ENCODE measurements around the gene NUP210L.

DNA sequence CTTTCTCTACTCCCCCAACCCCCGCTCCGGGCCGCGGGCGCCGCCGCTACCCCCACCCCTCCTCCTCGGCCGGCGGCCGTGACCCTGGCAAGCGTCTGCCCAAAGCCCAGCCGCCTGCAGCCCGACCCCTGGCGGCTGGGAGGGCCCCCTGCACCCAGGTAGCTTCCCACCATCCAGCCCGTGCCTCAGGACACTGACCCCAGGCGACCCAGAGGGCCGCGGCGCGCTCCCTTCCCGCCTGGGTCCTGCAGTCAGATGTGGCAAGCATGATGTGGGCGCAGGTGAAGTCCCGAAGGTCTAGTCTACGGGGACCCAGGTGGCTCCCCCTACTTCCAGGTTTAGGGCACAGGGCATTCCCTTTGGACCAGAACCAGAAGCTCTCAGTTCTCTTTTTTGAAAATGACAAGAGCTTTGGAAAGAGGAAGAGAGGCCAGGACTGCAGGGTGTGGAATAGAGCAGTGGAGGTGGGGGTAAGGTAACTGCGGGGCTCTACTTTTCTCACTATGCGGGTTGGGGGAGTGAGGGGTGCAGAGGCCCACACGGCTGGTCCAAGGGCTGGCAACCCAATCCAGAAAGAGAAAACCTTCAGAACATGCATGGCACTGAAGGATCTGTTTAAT lies 208.1 kb downstream of the NUP210L start, which contains the start of gene DENND4B:
- no peak for TF ChIP-seq POLR2A (IDR thresholded peaks at IDR 0.05)
- TF ChIP-seq, protein P1, sequence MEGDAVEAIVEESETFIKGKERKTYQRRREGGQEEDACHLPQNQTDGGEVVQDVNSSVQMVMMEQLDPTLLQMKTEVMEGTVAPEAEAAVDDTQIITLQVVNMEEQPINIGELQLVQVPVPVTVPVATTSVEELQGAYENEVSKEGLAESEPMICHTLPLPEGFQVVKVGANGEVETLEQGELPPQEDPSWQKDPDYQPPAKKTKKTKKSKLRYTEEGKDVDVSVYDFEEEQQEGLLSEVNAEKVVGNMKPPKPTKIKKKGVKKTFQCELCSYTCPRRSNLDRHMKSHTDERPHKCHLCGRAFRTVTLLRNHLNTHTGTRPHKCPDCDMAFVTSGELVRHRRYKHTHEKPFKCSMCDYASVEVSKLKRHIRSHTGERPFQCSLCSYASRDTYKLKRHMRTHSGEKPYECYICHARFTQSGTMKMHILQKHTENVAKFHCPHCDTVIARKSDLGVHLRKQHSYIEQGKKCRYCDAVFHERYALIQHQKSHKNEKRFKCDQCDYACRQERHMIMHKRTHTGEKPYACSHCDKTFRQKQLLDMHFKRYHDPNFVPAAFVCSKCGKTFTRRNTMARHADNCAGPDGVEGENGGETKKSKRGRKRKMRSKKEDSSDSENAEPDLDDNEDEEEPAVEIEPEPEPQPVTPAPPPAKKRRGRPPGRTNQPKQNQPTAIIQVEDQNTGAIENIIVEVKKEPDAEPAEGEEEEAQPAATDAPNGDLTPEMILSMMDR (IDR thresholded peaks at IDR 0.05) = peak; percentile 86 to 98 (median 89)
